ENCODE data around the gene SYT10. TPM values are rescaled to one million over a fixed set of nuclear protein-coding genes. Genes with fewer than 3 reads are reported as not detected.

SYT10 gene, protein sequence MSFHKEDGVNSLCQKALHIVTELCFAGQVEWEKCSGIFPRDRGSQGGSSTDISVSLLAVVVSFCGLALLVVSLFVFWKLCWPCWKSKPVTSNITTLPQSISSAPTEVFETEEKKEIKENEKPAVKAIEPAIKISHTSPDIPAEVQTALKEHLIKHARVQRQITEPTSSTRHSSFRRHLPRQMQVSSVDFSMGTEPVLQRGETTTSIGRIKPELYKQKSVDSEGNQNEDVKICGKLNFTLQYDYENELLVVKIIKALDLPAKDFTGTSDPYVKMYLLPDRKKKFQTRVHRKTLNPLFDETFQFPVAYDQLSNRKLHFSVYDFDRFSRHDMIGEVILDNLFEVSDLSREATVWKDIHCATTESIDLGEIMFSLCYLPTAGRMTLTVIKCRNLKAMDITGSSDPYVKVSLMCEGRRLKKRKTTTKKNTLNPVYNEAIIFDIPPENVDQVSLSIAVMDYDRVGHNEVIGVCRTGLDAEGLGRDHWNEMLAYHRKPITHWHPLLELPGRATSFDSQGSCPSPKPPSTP
- total RNA-seq (2022) = not detected in 2 replicates
- not detected for Bru-seq, nascent RNA
- BruChase-seq, experiment 1, labeled RNA remaining after a 6-hour chase = percentile 2 among the genes with signal in this experiment
- not detected for BruChase-seq, experiment 2, labeled RNA remaining after a 2-hour chase
- long read RNA-seq = 0 reads

DNA sequence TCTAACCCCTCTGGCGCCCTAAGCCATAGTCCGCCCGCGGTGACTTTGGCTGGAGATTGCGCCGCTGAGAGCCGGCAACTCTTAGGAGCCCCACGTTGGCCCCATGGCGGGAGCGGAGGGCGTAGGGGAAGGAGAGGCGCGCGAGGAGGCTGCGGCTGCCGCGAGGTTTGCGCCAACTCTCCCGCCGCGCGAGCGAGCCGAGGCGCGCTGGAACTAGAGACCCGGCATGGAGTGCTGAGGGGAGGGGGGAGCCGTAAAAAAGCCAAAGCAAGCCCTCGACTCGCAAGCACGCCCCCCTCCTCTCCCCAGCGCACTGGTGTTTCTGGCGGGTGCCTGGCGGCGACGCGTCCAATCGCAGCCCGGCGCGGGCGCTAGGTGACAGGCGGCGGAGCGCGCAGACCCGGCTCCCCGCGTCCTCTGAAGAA is at the start of gene SYT10:
Gene SYT10, minus strand, starts transcription at position 233 of the 425 bp plus-strand sequence. CDS start 297 bp downstream, outside the sequence.
- POLR2A ChIA-PET = no interaction called here
- Mint-ChIP-seq H3K9me3 (ENCODE audit: unreplicated experiment) (no peaks in the 10 kb centered on the region), H3K27ac (ENCODE audit: low read depth, unreplicated experiment) (no peak within 1 kb of the TSS), H3K4me1 (ENCODE audit: insufficient read depth, unreplicated experiment) (no peaks in the 10 kb centered on the region), H3K27me3 (ENCODE audit: insufficient read depth, unreplicated experiment) (peaks cover 22% of the 10 kb centered on the region), H3K36me3 (ENCODE audit: insufficient read depth, unreplicated experiment) (no peaks in the 10 kb centered on the region), H3K4me3 (ENCODE audit: unreplicated experiment) (no peak within 1 kb of the TSS)
- CTCF ChIA-PET = no interaction called here
- TF ChIP-seq, protein P1, sequence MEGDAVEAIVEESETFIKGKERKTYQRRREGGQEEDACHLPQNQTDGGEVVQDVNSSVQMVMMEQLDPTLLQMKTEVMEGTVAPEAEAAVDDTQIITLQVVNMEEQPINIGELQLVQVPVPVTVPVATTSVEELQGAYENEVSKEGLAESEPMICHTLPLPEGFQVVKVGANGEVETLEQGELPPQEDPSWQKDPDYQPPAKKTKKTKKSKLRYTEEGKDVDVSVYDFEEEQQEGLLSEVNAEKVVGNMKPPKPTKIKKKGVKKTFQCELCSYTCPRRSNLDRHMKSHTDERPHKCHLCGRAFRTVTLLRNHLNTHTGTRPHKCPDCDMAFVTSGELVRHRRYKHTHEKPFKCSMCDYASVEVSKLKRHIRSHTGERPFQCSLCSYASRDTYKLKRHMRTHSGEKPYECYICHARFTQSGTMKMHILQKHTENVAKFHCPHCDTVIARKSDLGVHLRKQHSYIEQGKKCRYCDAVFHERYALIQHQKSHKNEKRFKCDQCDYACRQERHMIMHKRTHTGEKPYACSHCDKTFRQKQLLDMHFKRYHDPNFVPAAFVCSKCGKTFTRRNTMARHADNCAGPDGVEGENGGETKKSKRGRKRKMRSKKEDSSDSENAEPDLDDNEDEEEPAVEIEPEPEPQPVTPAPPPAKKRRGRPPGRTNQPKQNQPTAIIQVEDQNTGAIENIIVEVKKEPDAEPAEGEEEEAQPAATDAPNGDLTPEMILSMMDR (IDR thresholded peaks at IDR 0.05; ENCODE audit: unreplicated experiment) = no peak
- intact Hi-C loops (cut with micrococcal nuclease) = no loop called here
- no peak for DNase-seq (ENCODE audit: unreplicated experiment)
- BruUV-seq (replicated peaks) = no TSS peak

DNA sequence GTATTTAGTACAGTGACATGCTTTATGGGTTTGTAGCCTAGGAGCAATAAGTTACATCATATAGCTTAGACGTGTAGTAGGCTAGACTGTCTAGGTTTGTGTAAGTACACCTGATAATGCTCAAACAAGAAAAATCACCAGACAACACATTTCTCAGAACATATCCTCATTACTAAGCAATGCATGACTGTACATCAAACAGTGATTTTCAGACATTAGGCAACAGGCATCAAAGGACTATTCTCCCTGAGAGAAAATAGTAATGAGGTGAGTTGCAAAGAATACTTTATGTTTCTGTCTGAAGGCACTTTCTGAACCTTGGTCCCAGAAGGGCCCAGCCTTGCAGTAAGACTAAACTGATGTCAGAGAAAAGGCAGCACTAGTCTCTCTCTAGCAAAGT is 48.4 kb upstream of the SYT10 start:
- DNase-seq (ENCODE audit: unreplicated experiment) = no peak
- ChIA-PET CTCF (no interaction called here), POLR2A (interaction anchor here (0.5 to 0.9 kb wide), 2 partner anchors 9 to 585 kb away, joined by 3 to 7 read pairs; no protein-coding TSS in a partner anchor)
- Mint-ChIP-seq H3K9me3 (ENCODE audit: unreplicated experiment) (no peaks in the 10 kb centered on the region), H3K4me3 (ENCODE audit: unreplicated experiment) (no peak overlapping the region), H3K27me3 (ENCODE audit: insufficient read depth, unreplicated experiment) (no peaks in the 10 kb centered on the region), H3K4me1 (ENCODE audit: insufficient read depth, unreplicated experiment) (no peaks in the 10 kb centered on the region), H3K36me3 (ENCODE audit: insufficient read depth, unreplicated experiment) (no peaks in the 10 kb centered on the region), H3K27ac (ENCODE audit: low read depth, unreplicated experiment) (no peak overlapping the region)
- no TSS peak for BruUV-seq (replicated peaks)
- intact Hi-C loops (cut with micrococcal nuclease) = no loop called here
- TF ChIP-seq, protein P1 (IDR thresholded peaks at IDR 0.05; ENCODE audit: unreplicated experiment) = no peak

DNA sequence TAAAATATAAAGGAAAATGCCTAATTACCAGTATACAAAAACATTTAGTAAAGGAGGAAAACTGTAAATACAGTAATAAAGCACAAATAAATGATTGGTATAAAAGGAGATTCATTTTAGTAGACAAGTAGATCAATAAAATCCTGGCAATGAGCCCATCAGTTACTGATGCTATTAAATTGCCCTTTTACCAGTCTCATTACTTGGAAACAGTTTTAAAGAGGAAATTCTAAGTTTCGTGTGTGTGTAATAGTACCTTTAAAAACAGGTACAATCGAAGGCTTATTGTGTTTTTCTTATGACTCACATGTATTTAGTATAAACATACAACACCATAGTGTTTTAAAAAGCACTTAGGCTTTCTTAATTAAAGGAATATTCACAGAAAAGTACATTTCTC is 46.4 kb upstream of the SYT10 start:
- Mint-ChIP-seq H3K27ac (ENCODE audit: low read depth, unreplicated experiment) (no peak overlapping the region), H3K9me3 (ENCODE audit: unreplicated experiment) (no peaks in the 10 kb centered on the region), H3K4me1 (ENCODE audit: insufficient read depth, unreplicated experiment) (no peaks in the 10 kb centered on the region), H3K27me3 (ENCODE audit: insufficient read depth, unreplicated experiment) (peaks cover 11% of the 10 kb centered on the region), H3K4me3 (ENCODE audit: unreplicated experiment) (no peak overlapping the region), H3K36me3 (ENCODE audit: insufficient read depth, unreplicated experiment) (no peaks in the 10 kb centered on the region)
- no peak for DNase-seq (ENCODE audit: unreplicated experiment)
- POLR2A ChIA-PET = no interaction called here
- TF ChIP-seq, protein P1 (IDR thresholded peaks at IDR 0.05; ENCODE audit: unreplicated experiment) = no peak
- BruUV-seq (replicated peaks) = no TSS peak
- CTCF ChIA-PET = no interaction called here
- intact Hi-C loops (cut with micrococcal nuclease) = no loop called here

DNA sequence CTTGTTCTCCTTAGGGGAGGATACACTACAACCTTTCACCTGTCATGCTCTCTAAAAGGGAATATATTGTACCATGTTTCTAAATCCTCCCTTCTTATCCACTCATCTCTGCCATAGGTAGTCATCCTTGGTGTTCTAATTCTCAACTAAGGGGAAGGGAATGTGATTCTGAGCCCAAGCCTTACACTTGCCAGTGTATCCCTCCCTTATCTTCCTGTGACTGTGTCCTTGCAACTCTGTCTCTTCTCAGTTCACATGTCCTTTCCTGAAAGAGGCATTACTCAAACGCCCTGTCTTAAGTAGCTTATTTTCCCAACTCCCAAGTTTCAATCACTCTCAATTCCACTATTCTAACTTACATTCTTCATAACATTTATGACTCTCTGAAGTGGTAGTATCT is 44.5 kb upstream of the SYT10 start:
- no TSS peak for BruUV-seq (replicated peaks)
- peaks cover 12% of the 10 kb centered on the region for H3K27me3 Mint-ChIP-seq (ENCODE audit: insufficient read depth, unreplicated experiment)
- ChIA-PET POLR2A (no interaction called here), CTCF (no interaction called here)
- H3K36me3 Mint-ChIP-seq (ENCODE audit: insufficient read depth, unreplicated experiment) = no peaks in the 10 kb centered on the region
- intact Hi-C loops (cut with micrococcal nuclease) = no loop called here
- no peak overlapping the region for H3K4me3 Mint-ChIP-seq (ENCODE audit: unreplicated experiment)
- TF ChIP-seq, protein P1 (IDR thresholded peaks at IDR 0.05; ENCODE audit: unreplicated experiment) = no peak
- H3K27ac Mint-ChIP-seq (ENCODE audit: low read depth, unreplicated experiment) = no peak overlapping the region
- H3K4me1 Mint-ChIP-seq (ENCODE audit: insufficient read depth, unreplicated experiment) = no peaks in the 10 kb centered on the region
- H3K9me3 Mint-ChIP-seq (ENCODE audit: unreplicated experiment) = no peaks in the 10 kb centered on the region
- DNase-seq (ENCODE audit: unreplicated experiment) = no peak

Data from MCF 10A (cell line).